GM12878 (cell line): ENCODE results near the gene TMEM175. TPM values are rescaled to one million over a fixed set of nuclear protein-coding genes. Genes with fewer than 3 reads are reported as not detected.

Experiments used
- ATF7 ChIP-seq: fragments of 450-650 bp; IDR thresholded peaks from 2 replicates; pipeline ENCODE4 v1.6.1; 2016; ENCODE audit warnings: low read depth, mild to moderate bottlenecking
- BMI1 ChIP-seq: fragments of 450-650 bp; IDR thresholded peaks from 2 replicates; pipeline ENCODE4 v1.6.1; 2016; ENCODE audit warnings: mild to moderate bottlenecking, moderate library complexity, borderline replicate concordance
- CBX3 ChIP-seq: fragments of 200-600 bp; sonication (generic); IDR thresholded peaks from 2 replicates; pipeline ENCODE4 v1.6.1; 2016; ENCODE audit warnings: low read depth, borderline replicate concordance
- CHD4 ChIP-seq: fragments of 200-600 bp; sonication (generic); IDR thresholded peaks from 2 replicates; pipeline ENCODE4 v1.6.1; 2016; ENCODE audit warnings: mild to moderate bottlenecking
- CREB1 ChIP-seq: IDR thresholded peaks from 2 replicates; pipeline ENCODE4 v1.6.1; 2012; ENCODE audit warnings: low read depth, mild to moderate bottlenecking, inconsistent platforms
- CREM ChIP-seq: IDR thresholded peaks from 2 replicates; pipeline ENCODE4 v1.6.1; 2014; ENCODE audit warnings: antibody characterized with exemption, low read depth
- HCFC1 ChIP-seq: fragments of 150-350 bp; IDR thresholded peaks from 2 replicates; pipeline ENCODE4 v1.6.1; 2014; ENCODE audit warnings: low read length
- IKZF2 ChIP-seq, 2 experiments: fragments of 450-650 bp; IDR thresholded peaks; 2 replicates each; pipeline ENCODE4 v1.6.1; 2017; ENCODE audit warnings: mild to moderate bottlenecking in 2 of 2, moderate library complexity in 2 of 2
- NR2C1 ChIP-seq: fragments of 450-650 bp; IDR thresholded peaks from 2 replicates; pipeline ENCODE4 v1.6.1; 2017; ENCODE audit warnings: antibody characterized with exemption, mild to moderate bottlenecking, moderate library complexity
- PAX5 ChIP-seq: IDR thresholded peaks from 2 replicates; pipeline ENCODE4 v1.6.1; 2011; ENCODE audit warnings: low read depth, low read length, borderline replicate concordance
- PML ChIP-seq: IDR thresholded peaks from 2 replicates; pipeline ENCODE4 v1.6.1; 2012; ENCODE audit warnings: low read length, inconsistent platforms
- RB1 ChIP-seq: fragments of 450-650 bp; formaldehyde crosslinking; IDR thresholded peaks from 2 replicates; pipeline ENCODE4 v1.6.1; 2017; ENCODE audit warnings: mild to moderate bottlenecking, borderline replicate concordance
- SMARCA5 ChIP-seq: fragments of 450-650 bp; IDR thresholded peaks from 2 replicates; pipeline ENCODE4 v1.6.1; 2017; ENCODE audit warnings: mild to moderate bottlenecking
- SREBF1 ChIP-seq: IDR thresholded peaks from 2 replicates; pipeline ENCODE4 v1.6.1; 2012; ENCODE audit warnings: mild to moderate bottlenecking, low read length
- SUZ12 ChIP-seq: fragments of 200-600 bp; sonication (generic); IDR thresholded peaks from one replicate; pipeline ENCODE4 v1.6.1; 2018; ENCODE audit warnings: antibody characterized with exemption, mild to moderate bottlenecking; ENCODE audit not compliant: unreplicated experiment
- ZNF207 ChIP-seq: fragments of 450-650 bp; IDR thresholded peaks from 2 replicates; pipeline ENCODE4 v1.6.1; 2014; ENCODE audit warnings: antibody characterized with exemption, mild to moderate bottlenecking, borderline replicate concordance
- ZNF384 ChIP-seq: IDR thresholded peaks from 2 replicates; pipeline ENCODE4 v1.6.1; 2012; ENCODE audit warnings: low read depth, mild to moderate bottlenecking, low read length, improper control_type of control experiment, borderline replicate concordance
- polyA plus RNA-seq, 11 experiments: library from polyadenylated mRNA; depleted of rRNA in 4 of 11; unstranded in 6 of 11; stranded (reverse) in 5 of 11; fragments of >200 nt; fragmentation: Nextera tagmentation in 4 of 11; fragmentation: Illumina TruSeq in 1 of 11; extraction: Ambion mirVana in 4 of 11; extraction: Trizol in 1 of 11; gene quantifications; 1 replicate in 1 of 11; 2 replicates in 10 of 11; pipeline versions ENCODE4 v1.2.1 to v1.2.3, GENCODE V29; 2011 to 2016; ENCODE audit warnings: inconsistent platforms in 2 of 11, missing spikeins in 2 of 11, low read depth in 1 of 11
- total RNA-seq, 4 experiments: library from RNA; depleted of rRNA in 3 of 4; stranded (reverse); fragments of >200 nt in 3 of 4; fragmentation: Illumina TruSeq in 1 of 4; extraction: Trizol in 1 of 4; gene quantifications; 2 replicates each; pipeline versions ENCODE4 v1.2.1 to v1.2.3, GENCODE V29; 2013 to 2021
- TF ChIP-seq, protein P1 (sequence below): fragments of 450-650 bp; IDR thresholded peaks from 2 replicates; pipeline ENCODE4 v1.6.1; 2017; ENCODE audit warnings: low read depth, mild to moderate bottlenecking, moderate library complexity
- TF ChIP-seq, protein P2 (sequence below): IDR thresholded peaks from 2 replicates; pipeline ENCODE4 v1.6.1; 2012; ENCODE audit warnings: low read depth, low read length, improper control_type of control experiment
- TF ChIP-seq, protein P3 (sequence below): fragments of 450-650 bp; IDR thresholded peaks from 2 replicates; pipeline ENCODE4 v1.6.1; 2014; ENCODE audit warnings: mild to moderate bottlenecking
- TF ChIP-seq, protein P4 (sequence below): IDR thresholded peaks from 2 replicates; pipeline ENCODE4 v1.6.1; 2011; ENCODE audit warnings: low read depth, mild to moderate bottlenecking, low read length, moderate library complexity, borderline replicate concordance; ENCODE audit errors: extremely low read depth
- TF ChIP-seq, protein P5 (sequence below): IDR thresholded peaks from 2 replicates; pipeline ENCODE4 v1.6.1; 2012; ENCODE audit warnings: low read length, inconsistent platforms

Gene TMEM175
- total and polyA plus RNA-seq, 10 of the 15 experiments (the other 5 are each of a cell fraction or from before 2014, with no cell fraction given) = 0.11 to 39.5 (median 22.3) TPM

DNA sequence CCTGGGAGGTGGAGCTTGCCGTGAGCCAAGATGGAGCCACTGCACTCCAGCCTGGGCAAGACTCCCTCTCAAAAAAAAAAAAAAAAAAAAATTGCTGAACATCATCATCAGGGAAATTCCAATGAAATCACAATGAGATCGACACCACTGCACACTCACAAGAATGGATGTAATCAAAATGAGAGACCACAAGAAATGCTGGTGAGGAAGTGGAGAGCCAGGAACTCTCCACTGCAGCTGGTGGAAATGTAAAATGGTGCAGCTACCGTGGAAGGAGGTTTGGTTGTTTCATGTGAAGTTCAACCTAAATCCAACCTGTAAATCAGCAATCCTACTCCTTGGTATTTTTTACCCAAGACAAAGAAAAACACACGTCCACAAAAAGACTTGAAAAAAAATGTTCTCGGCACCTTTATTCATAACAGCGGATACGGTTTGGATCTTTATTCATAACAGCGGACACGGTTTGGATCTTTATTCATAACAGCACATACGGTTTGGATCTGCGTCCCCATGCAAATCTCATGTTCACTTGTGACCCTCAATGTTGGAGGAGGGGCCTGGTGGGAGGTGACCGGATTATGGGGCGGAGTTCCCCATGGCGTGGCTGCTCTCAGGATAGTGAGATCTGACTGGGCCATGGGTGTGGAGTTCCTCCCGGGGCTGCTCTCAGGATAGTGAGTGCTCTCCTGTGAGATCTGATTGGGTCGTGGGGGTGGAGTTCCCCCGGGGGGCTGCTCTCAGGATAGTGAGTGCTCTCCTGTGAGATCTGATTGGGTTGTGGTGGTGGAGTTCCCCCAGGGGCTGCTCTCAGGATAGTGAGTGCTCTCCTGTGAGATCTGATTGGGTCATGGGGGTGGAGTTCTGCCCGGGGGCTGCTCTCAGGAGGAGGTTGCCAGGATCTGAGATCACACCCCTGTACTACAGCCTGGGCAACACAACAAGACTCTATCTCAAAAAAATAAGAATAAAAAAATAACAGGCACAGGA, 7.9 kb upstream of the TMEM175 start (continued):
- TF ChIP-seq IKZF2 (IDR thresholded peaks at IDR 0.05) (peak in 1 of 2 experiments; percentile 31; a peak in 2 of 4 replicates), SUZ12 (no peak), RB1 (no peak), CREM (0 out of 2 replicates have a peak, but pooled peaks have one; percentile 25), ZNF207 (no peak), SREBF1 (no peak), CBX3 (no peak), BMI1 (no peak), CREB1 (0 out of 2 replicates have a peak, but pooled peaks have one; percentile 16), HCFC1 (no peak), ATF7 (no peak; the same call in 1 of the 2 replicates), ZNF384 (peak; percentile 57), CHD4 (no peak), PAX5 (0 out of 2 replicates have a peak, but pooled peaks have one; percentile 15), NR2C1 (no peak), PML (peak; percentile 26; the same call in 1 of the 2 replicates), SMARCA5 (0 out of 2 replicates have a peak, but pooled peaks have one; percentile 41)
- TF ChIP-seq, protein P1, sequence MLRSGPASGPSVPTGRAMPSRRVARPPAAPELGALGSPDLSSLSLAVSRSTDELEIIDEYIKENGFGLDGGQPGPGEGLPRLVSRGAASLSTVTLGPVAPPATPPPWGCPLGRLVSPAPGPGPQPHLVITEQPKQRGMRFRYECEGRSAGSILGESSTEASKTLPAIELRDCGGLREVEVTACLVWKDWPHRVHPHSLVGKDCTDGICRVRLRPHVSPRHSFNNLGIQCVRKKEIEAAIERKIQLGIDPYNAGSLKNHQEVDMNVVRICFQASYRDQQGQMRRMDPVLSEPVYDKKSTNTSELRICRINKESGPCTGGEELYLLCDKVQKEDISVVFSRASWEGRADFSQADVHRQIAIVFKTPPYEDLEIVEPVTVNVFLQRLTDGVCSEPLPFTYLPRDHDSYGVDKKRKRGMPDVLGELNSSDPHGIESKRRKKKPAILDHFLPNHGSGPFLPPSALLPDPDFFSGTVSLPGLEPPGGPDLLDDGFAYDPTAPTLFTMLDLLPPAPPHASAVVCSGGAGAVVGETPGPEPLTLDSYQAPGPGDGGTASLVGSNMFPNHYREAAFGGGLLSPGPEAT = 0 out of 2 replicates have a peak, but pooled peaks have one; percentile 20
- TF ChIP-seq, protein P2, sequence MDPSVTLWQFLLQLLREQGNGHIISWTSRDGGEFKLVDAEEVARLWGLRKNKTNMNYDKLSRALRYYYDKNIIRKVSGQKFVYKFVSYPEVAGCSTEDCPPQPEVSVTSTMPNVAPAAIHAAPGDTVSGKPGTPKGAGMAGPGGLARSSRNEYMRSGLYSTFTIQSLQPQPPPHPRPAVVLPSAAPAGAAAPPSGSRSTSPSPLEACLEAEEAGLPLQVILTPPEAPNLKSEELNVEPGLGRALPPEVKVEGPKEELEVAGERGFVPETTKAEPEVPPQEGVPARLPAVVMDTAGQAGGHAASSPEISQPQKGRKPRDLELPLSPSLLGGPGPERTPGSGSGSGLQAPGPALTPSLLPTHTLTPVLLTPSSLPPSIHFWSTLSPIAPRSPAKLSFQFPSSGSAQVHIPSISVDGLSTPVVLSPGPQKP = no peak
- TF ChIP-seq, protein P3, sequence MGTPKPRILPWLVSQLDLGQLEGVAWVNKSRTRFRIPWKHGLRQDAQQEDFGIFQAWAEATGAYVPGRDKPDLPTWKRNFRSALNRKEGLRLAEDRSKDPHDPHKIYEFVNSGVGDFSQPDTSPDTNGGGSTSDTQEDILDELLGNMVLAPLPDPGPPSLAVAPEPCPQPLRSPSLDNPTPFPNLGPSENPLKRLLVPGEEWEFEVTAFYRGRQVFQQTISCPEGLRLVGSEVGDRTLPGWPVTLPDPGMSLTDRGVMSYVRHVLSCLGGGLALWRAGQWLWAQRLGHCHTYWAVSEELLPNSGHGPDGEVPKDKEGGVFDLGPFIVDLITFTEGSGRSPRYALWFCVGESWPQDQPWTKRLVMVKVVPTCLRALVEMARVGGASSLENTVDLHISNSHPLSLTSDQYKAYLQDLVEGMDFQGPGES = no peak
- TF ChIP-seq, protein P4, sequence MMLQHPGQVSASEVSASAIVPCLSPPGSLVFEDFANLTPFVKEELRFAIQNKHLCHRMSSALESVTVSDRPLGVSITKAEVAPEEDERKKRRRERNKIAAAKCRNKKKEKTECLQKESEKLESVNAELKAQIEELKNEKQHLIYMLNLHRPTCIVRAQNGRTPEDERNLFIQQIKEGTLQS = no peak
- TF ChIP-seq, protein P5, sequence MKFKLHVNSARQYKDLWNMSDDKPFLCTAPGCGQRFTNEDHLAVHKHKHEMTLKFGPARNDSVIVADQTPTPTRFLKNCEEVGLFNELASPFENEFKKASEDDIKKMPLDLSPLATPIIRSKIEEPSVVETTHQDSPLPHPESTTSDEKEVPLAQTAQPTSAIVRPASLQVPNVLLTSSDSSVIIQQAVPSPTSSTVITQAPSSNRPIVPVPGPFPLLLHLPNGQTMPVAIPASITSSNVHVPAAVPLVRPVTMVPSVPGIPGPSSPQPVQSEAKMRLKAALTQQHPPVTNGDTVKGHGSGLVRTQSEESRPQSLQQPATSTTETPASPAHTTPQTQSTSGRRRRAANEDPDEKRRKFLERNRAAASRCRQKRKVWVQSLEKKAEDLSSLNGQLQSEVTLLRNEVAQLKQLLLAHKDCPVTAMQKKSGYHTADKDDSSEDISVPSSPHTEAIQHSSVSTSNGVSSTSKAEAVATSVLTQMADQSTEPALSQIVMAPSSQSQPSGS = peak; percentile 73
